GM12874 (cell line): ENCODE data around the gene TUT4.

Experiments
- TF ChIP-seq, protein P1 (sequence below): IDR thresholded peaks from 2 replicates; pipeline ENCODE4 v1.5.1; 2011; ENCODE audit warnings: low read depth, mild to moderate bottlenecking, control low read depth, low read length, moderate library complexity; ENCODE audit not compliant: insufficient read depth

TUT4 gene

DNA sequence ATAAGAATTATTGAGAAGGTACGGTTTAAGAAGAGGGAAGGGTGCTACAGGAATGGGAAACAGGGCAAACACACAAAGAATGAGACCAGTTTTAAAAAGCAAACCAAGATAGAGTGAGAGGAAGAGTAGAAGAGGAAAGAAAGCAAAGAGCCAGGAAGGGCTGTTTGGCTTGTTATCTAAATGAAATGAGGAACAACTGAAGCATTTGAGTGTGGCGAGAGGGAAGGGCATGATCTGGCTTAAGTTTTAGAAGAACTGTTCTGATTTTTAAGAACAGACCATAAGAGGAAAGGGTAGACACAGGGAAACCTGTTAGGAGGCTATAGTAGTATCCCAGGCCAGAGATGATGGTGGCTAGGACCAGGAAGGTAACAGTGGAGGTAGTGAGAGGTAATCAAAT is 73.8 kb downstream of the TUT4 start:
- TF ChIP-seq, protein P1, sequence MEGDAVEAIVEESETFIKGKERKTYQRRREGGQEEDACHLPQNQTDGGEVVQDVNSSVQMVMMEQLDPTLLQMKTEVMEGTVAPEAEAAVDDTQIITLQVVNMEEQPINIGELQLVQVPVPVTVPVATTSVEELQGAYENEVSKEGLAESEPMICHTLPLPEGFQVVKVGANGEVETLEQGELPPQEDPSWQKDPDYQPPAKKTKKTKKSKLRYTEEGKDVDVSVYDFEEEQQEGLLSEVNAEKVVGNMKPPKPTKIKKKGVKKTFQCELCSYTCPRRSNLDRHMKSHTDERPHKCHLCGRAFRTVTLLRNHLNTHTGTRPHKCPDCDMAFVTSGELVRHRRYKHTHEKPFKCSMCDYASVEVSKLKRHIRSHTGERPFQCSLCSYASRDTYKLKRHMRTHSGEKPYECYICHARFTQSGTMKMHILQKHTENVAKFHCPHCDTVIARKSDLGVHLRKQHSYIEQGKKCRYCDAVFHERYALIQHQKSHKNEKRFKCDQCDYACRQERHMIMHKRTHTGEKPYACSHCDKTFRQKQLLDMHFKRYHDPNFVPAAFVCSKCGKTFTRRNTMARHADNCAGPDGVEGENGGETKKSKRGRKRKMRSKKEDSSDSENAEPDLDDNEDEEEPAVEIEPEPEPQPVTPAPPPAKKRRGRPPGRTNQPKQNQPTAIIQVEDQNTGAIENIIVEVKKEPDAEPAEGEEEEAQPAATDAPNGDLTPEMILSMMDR = no peak

DNA sequence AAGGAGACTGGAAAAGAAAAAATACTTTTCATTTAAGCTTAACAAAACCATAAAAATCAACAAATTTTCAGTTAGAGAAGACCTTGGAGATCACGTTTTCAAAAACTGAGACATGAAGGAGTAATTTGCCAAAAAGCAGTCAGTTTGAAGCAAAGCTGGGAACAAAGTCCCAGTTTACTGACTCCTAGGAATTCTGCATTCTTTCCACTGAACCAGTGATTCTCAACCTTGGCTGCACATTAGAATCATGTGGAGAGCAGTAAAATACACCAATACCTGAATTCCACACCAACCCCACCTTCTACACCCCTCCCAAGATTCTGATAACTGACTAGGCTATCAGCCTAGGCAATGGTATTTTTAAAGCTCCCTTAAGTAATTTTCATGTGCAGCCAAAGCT is 75.0 kb downstream of the TUT4 start:
- TF ChIP-seq, protein P1 = no peak

DNA sequence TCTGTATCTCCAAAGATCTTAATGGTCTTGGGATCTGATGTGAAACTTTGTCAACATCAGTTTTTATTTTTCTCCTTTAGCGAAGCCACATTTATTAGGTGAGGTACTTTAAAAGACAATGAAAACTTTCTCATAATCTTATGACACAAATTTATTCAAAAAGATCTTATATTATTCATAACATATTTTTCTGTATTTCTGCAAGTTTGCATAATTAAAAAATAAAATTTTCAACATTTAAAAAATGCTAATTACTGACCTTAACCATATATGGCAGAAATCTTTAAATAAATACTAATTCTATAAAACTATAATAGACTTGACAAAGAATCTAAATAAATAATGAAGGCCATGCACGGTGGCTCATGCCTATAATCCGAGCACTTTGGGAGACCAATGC is 75.9 kb downstream of the TUT4 start:
- TF ChIP-seq, protein P1 = no peak

- TF ChIP-seq, protein P1 = no peak
Measured at GRCh38 chr1:52474807-52475206, 78.1 kb downstream of the TUT4 start.

DNA sequence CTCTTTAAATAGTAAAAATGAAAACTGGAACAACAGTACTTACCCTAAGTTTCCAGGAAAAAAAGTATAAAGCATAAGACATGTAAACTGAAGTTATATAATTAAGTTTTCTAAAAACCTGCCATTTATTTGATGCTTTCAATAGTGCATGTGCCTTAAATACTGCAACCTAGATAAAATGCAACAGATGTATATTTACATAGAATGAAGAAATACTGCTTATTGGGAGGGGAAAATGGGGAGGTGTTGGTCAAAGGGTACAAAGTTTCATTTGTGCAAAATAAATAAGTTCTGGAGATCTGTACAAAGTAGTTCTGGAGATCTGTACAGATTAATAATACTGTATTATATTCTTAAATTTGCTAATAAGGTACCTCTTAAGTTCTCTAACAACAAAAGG is 79.9 kb downstream of the TUT4 start:
- TF ChIP-seq, protein P1 = no peak

DNA sequence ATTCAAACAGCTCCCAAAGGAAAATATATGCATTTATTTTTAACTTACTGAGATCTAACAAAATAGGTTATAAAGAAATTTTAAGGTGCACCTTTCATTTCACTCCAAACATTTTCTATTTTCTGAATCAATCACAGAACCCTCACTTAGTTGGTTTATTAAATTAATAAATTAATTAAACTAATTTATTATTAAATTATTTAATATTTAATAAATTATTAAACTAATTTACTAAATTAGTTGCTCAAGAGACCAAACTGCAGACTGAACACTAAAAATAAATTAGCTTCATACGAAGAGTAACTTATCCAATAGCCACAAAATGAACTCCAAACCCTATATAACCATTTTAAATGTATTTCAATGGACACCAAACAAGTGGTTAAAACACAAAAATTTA is 80.5 kb downstream of the TUT4 start:
- TF ChIP-seq, protein P1 = no peak

GRCh38 chr1:52469108-52469507 is 83.8 kb downstream of the TUT4 start:
- TF ChIP-seq, protein P1 = no peak

GRCh38 chr1:52463891-52464290 is 89.0 kb downstream of the TUT4 start:
- TF ChIP-seq, protein P1 = no peak
